Neural cell (in vitro differentiated cells): ENCODE measurements around the gene ZNF616. TPM values are rescaled to one million over a fixed set of nuclear protein-coding genes. Genes with fewer than 3 reads are reported as not detected.

Experiments used
- H2AFZ ChIP-seq: fragments of 200-600, 300-800 bp; sonication (generic), shearing (Covaris generic); 2 replicates; pipeline ENCODE4 v1.6.0; 2014; ENCODE audit warnings: low read depth, mild to moderate bottlenecking, antibody characterized with exemption, low read length, moderate library complexity
- H3F3A ChIP-seq: fragments of 200-600 bp; shearing (Covaris generic); 2 replicates; pipeline ENCODE4 v1.6.1; 2016; ENCODE audit warnings: mild to moderate bottlenecking, moderate library complexity, mixed read lengths, antibody characterized with exemption, low read length; ENCODE audit not compliant: insufficient read depth, poor library complexity, severe bottlenecking
- H3K27ac ChIP-seq: fragments of 200-600, 300-800 bp; sonication (generic), shearing (Covaris generic); 2 replicates; pipeline ENCODE4 v1.5.1; 2014; ENCODE audit warnings: mild to moderate bottlenecking, low read length, moderate library complexity
- H3K27me3 ChIP-seq: fragments of 300-800, 200-600 bp; sonication (generic), shearing (Covaris generic); 2 replicates; pipeline ENCODE4 v1.6.0; 2014; ENCODE audit warnings: mild to moderate bottlenecking, low read depth, low read length, moderate library complexity; ENCODE audit not compliant: insufficient read depth
- H3K36me3 ChIP-seq: fragments of 300-800, 200-600 bp; sonication (generic), shearing (Covaris generic); 2 replicates; pipeline ENCODE4 v1.5.1; 2014; ENCODE audit warnings: mild to moderate bottlenecking, antibody characterized with exemption, low read length, moderate library complexity; ENCODE audit not compliant: insufficient read depth
- H3K4me2 ChIP-seq: fragments of 300-800, 200-600 bp; sonication (generic), shearing (Covaris generic); 2 replicates; pipeline ENCODE4 v1.6.0; 2014; ENCODE audit warnings: mild to moderate bottlenecking, low read length
- H3K4me3 ChIP-seq: fragments of 300-800, 200-600 bp; sonication (generic), shearing (Covaris generic); 2 replicates; pipeline ENCODE4 v1.5.1; 2014; ENCODE audit warnings: mild to moderate bottlenecking, low read length, moderate library complexity
- H3K79me2 ChIP-seq: fragments of 200-600 bp; shearing (Covaris generic); replicated peaks from 2 replicates; pipeline ENCODE4 v1.6.0; 2014; ENCODE audit warnings: mild to moderate bottlenecking, low read length, moderate library complexity; ENCODE audit not compliant: insufficient read depth
- H3K9ac ChIP-seq: fragments of 300-800, 200-600 bp; sonication (generic), shearing (Covaris generic); 2 replicates; pipeline ENCODE4 v1.6.1; 2016; ENCODE audit warnings: mild to moderate bottlenecking, low read length, mixed read lengths
- H3K9me2 ChIP-seq: fragments of 200-600 bp; shearing (Covaris generic); 2 replicates; pipeline ENCODE4 v1.6.1; 2016; ENCODE audit warnings: mild to moderate bottlenecking, low read length, mixed read lengths; ENCODE audit not compliant: insufficient read depth
- H3K9me3 ChIP-seq: fragments of 200-600, 300-800 bp; sonication (generic), shearing (Covaris generic); 2 replicates; pipeline ENCODE4 v1.6.1; 2016; ENCODE audit warnings: mild to moderate bottlenecking, mixed run types, low read length, moderate library complexity, mixed read lengths
- H4K20me1 ChIP-seq: fragments of 200-600 bp; shearing (Covaris generic); 2 replicates; pipeline ENCODE4 v1.6.1; 2016; ENCODE audit warnings: mild to moderate bottlenecking, mixed run types; ENCODE audit not compliant: insufficient read depth
- CTCF ChIP-seq: fragments of 450-650 bp; IDR thresholded peaks from 2 replicates; pipeline ENCODE4 v1.5.1; 2014; ENCODE audit warnings: antibody characterized with exemption, mild to moderate bottlenecking, moderate library complexity; ENCODE audit not compliant: poor library complexity, severe bottlenecking
- EP300 ChIP-seq: fragments of 450-650 bp; conservative IDR thresholded peaks from 2 replicates; pipeline ENCODE4 v1.6.1; 2014; ENCODE audit warnings: antibody characterized with exemption, mild to moderate bottlenecking, moderate library complexity; ENCODE audit not compliant: poor library complexity, severe bottlenecking
- EZH2 ChIP-seq: fragments of 200-600, 300-800 bp; shearing (Covaris generic), sonication (generic); IDR thresholded peaks from 2 replicates; pipeline ENCODE4 v1.6.1; 2014; ENCODE audit warnings: antibody characterized with exemption, low read length, borderline replicate concordance, mild to moderate bottlenecking; ENCODE audit not compliant: insufficient read depth, poor library complexity, severe bottlenecking
- MXI1 ChIP-seq: fragments of 450-650 bp; conservative IDR thresholded peaks from 2 replicates; pipeline ENCODE4 v1.6.1; 2014; ENCODE audit warnings: antibody characterized with exemption, mild to moderate bottlenecking; ENCODE audit not compliant: poor library complexity, severe bottlenecking
- POLR2AphosphoS5 ChIP-seq: IDR thresholded peaks from 2 replicates; pipeline ENCODE4 v1.6.1; 2012
- RAD21 ChIP-seq: fragments of 450-650 bp; conservative IDR thresholded peaks from 2 replicates; pipeline ENCODE4 v1.6.1; 2014; ENCODE audit warnings: antibody characterized with exemption, mild to moderate bottlenecking, moderate library complexity
- REST ChIP-seq: IDR thresholded peaks from 2 replicates; pipeline ENCODE4 v1.6.1; 2012; ENCODE audit warnings: borderline replicate concordance
- SMC3 ChIP-seq: fragments of 450-650 bp; conservative IDR thresholded peaks from 2 replicates; pipeline ENCODE4 v1.6.1; 2014; ENCODE audit warnings: antibody characterized with exemption, mild to moderate bottlenecking, moderate library complexity; ENCODE audit not compliant: poor library complexity
- TAF1 ChIP-seq: IDR thresholded peaks from 2 replicates; pipeline ENCODE4 v1.6.1; 2012; ENCODE audit warnings: low read depth
- polyA plus RNA-seq: library from polyadenylated mRNA; depleted of rRNA; stranded (reverse); fragments of >200 nt; gene quantifications from 2 replicates; pipeline ENCODE4 v1.2.3, GENCODE V29; 2014

Gene ZNF616
- polyA plus RNA-seq, 1 donor from 2014 or later, result 10.9 TPM

DNA sequence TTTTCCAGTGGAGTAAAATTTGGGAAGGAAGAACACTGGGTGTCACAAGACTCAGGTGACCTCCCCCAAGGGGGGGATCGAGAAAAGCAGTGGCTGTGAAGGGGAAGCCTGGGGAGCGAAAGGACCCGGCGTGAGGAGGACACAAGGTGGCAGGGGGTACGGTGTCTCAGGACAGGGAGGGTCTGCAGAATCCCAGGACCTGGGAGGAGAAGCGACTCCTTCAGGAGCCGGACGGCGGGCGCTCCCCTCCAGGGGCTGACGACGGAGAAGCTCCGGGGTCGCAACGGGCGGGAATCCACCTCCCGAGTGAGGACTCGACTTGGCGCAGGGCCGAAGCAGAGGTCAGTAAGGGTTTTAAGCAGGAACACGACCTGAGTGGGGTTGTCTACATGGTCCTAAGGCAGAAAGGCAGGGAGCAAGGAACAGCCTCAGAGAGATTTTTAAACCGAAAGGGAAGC, 31.2 kb upstream of the ZNF616 start:
- no peaks in the 10 kb centered on the region for H3F3A ChIP-seq
- peak overlapping the region; percentile 85 for H3K27ac ChIP-seq
- H2AFZ ChIP-seq, result peak overlapping the region; percentile 88
- H3K36me3 ChIP-seq, result peaks cover 9% of the 10 kb centered on the region
- H3K9ac ChIP-seq, result peak overlapping the region; percentile 84
- H3K79me2 ChIP-seq, result peaks cover 6% of the 10 kb centered on the region
- H3K9me2 ChIP-seq, result no peaks in the 10 kb centered on the region
- H3K4me2 ChIP-seq, result peak overlapping the region; percentile 89
- H4K20me1 ChIP-seq, result no peaks in the 10 kb centered on the region
- no peaks in the 10 kb centered on the region for H3K27me3 ChIP-seq
- H3K9me3 ChIP-seq, result no peaks in the 10 kb centered on the region
- TF ChIP-seq EZH2, result no peak
- no peak for TF ChIP-seq TAF1
- TF ChIP-seq CTCF, result no peak
- no peak for TF ChIP-seq POLR2AphosphoS5
- TF ChIP-seq MXI1, result no peak
- peak overlapping the region; percentile 73 for H3K4me3 ChIP-seq

DNA sequence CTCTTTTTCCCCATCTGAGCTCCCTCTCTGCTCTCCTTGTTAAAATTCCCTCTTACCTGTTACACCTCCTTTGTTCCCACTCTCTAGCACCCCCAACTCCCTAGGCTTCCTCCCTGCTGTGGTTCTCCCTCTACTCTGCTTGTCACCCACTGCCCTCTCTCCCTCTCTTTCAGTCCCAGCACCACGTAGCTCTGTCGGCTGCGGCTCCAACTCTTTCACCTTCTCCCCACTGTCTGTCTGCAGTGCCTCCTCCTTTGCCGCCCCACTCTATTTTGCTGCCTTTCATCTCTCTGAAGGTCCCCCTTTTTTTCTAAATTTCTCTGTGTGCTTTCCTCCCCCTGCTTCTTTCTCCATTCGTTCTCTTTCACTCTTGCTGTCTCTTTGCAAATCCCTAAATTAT, 30.6 kb upstream of the ZNF616 start:
- Histone ChIP-seq H3K4me2 (peak overlapping the region; percentile 89), H3K79me2 (peaks cover 6% of the 10 kb centered on the region), H3K4me3 (peak overlapping the region; percentile 73), H3K9ac (peak overlapping the region; percentile 84), H3K27ac (peak overlapping the region; percentile 85), H3K27me3 (no peaks in the 10 kb centered on the region), H3F3A (no peaks in the 10 kb centered on the region), H3K9me2 (no peaks in the 10 kb centered on the region), H3K9me3 (no peaks in the 10 kb centered on the region), H2AFZ (peak overlapping the region; percentile 88), H3K36me3 (peaks cover 9% of the 10 kb centered on the region), H4K20me1 (no peaks in the 10 kb centered on the region)
- TF ChIP-seq SMC3 (peak; percentile 11), EP300 (no peak), POLR2AphosphoS5 (peak; percentile 34), MXI1 (no peak), RAD21 (no peak), EZH2 (no peak), REST (no peak), TAF1 (peak; percentile 20), CTCF (no peak)
